ENCODE measurements around the gene HTR6.

- TF ChIP-seq CTCF (optimal IDR thresholded peaks at IDR 0.05 in 1 of 3, IDR thresholded peaks at IDR 0.05 in 1 of 3, conservative IDR thresholded peaks at IDR 0.05 in 1 of 3; ENCODE audit: extremely low read depth in 1 of 3, insufficient read depth in 2 of 3, low read length in 3 of 3): no peak
- no peak for TF ChIP-seq EZH2 (IDR thresholded peaks at IDR 0.05; ENCODE audit: low read length)
Measured at GRCh38 chr1:19703280-19703679, 38.6 kb downstream of the HTR6 start.

Measured in keratinocyte (primary cell).